Type B pancreatic cell (in vitro differentiated cells): ENCODE results near the gene RELCH. TPM values are rescaled to one million over a fixed set of nuclear protein-coding genes. Genes with fewer than 3 reads are reported as not detected.

Experiments
- DNase-seq: peaks from one replicate; pipeline ENCODE4 v3.0.0; 2021; ENCODE audit warnings: mixed read lengths; ENCODE audit not compliant: unreplicated experiment; ENCODE audit errors: extremely low spot score
- H3K27ac Mint-ChIP-seq: 2 replicates; pipeline ENCODE4 v1.8.0; 2021; ENCODE audit warnings: mild to moderate bottlenecking, mixed read lengths
- H3K27me3 Mint-ChIP-seq: 2 replicates; pipeline ENCODE4 v1.8.0; 2021; ENCODE audit warnings: mixed read lengths
- H3K36me3 Mint-ChIP-seq: 2 replicates; pipeline ENCODE4 v1.8.0; 2021; ENCODE audit warnings: mixed read lengths
- H3K4me1 Mint-ChIP-seq: one replicate; pipeline ENCODE4 v1.8.0; 2021; ENCODE audit warnings: mixed read lengths; ENCODE audit not compliant: unreplicated experiment
- H3K4me3 Mint-ChIP-seq: 2 replicates; pipeline ENCODE4 v1.8.0; 2021; ENCODE audit warnings: mild to moderate bottlenecking, mixed read lengths
- H3K9me3 Mint-ChIP-seq: 2 replicates; pipeline ENCODE4 v1.8.0; 2021; ENCODE audit warnings: mixed read lengths
- total RNA-seq: library from RNA; stranded (reverse); gene quantifications from 2 replicates; pipeline ENCODE4 v1.2.1, GENCODE V29; 2021; ENCODE audit warnings: low replicate concordance
- TF ChIP-seq, protein P1 (sequence below): fragments of 200-600 bp; sonication (generic); conservative IDR thresholded peaks from 2 replicates; pipeline ENCODE4 v1.5.0; 2021; ENCODE audit warnings: antibody characterized with exemption, mild to moderate bottlenecking

Gene RELCH
- total RNA-seq, 1 donor from 2014 or later: 27.4 TPM

DNA sequence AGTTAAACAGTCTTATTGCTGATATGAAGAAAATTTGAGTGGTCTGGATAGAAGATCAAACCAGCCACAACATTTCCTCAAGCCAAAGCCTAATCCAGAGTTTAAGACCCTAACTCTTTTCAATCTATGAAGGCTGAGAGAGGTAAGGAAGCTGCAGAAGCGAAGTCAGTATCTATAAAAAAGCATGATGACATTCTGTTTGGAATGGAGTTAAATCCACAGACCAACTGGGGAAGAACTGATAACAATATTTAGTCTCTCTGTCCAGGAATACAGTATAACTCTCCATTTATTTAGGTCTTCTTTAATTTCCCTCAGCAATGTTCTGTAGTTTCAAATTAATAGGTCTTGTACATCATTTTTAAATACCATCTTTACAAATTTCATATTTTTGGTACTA lies 16.2 kb upstream of the RELCH start:
- H3K4me3 Mint-ChIP-seq: no peak overlapping the region
- TF ChIP-seq, protein P1, sequence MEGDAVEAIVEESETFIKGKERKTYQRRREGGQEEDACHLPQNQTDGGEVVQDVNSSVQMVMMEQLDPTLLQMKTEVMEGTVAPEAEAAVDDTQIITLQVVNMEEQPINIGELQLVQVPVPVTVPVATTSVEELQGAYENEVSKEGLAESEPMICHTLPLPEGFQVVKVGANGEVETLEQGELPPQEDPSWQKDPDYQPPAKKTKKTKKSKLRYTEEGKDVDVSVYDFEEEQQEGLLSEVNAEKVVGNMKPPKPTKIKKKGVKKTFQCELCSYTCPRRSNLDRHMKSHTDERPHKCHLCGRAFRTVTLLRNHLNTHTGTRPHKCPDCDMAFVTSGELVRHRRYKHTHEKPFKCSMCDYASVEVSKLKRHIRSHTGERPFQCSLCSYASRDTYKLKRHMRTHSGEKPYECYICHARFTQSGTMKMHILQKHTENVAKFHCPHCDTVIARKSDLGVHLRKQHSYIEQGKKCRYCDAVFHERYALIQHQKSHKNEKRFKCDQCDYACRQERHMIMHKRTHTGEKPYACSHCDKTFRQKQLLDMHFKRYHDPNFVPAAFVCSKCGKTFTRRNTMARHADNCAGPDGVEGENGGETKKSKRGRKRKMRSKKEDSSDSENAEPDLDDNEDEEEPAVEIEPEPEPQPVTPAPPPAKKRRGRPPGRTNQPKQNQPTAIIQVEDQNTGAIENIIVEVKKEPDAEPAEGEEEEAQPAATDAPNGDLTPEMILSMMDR: no peak
- peaks cover 11% of the 10 kb centered on the region for H3K36me3 Mint-ChIP-seq
- no peak for DNase-seq
- H3K9me3 Mint-ChIP-seq: no peaks in the 10 kb centered on the region
- H3K4me1 Mint-ChIP-seq: no peaks in the 10 kb centered on the region
- H3K27ac Mint-ChIP-seq: no peak overlapping the region
- no peaks in the 10 kb centered on the region for H3K27me3 Mint-ChIP-seq

- no peak overlapping the region for H3K27ac Mint-ChIP-seq
- H3K9me3 Mint-ChIP-seq: no peaks in the 10 kb centered on the region
These were observed 14.8 kb upstream of the RELCH start for GRCh38 chr18:62172298-62172697.

GRCh38 chr18:62175521-62175920 lies 11.5 kb upstream of the RELCH start:
- TF ChIP-seq, protein P1: no peak
- Mint-ChIP-seq H3K27me3 (no peaks in the 10 kb centered on the region), H3K36me3 (no peaks in the 10 kb centered on the region), H3K4me3 (no peak overlapping the region), H3K9me3 (no peaks in the 10 kb centered on the region), H3K4me1 (no peaks in the 10 kb centered on the region), H3K27ac (no peak overlapping the region)
- no peak for DNase-seq

More at GRCh38 chr18:62172298-62172697, 14.8 kb upstream of the RELCH start:
- no peak for DNase-seq
- H3K36me3 Mint-ChIP-seq: peaks cover 4% of the 10 kb centered on the region
- no peaks in the 10 kb centered on the region for H3K4me1 Mint-ChIP-seq
- TF ChIP-seq, protein P1: no peak
- no peaks in the 10 kb centered on the region for H3K27me3 Mint-ChIP-seq
- H3K4me3 Mint-ChIP-seq: no peak overlapping the region

GRCh38 chr18:62177271-62177670 lies 9.8 kb upstream of the RELCH start:
- Mint-ChIP-seq H3K4me3 (no peak overlapping the region), H3K27me3 (no peaks in the 10 kb centered on the region), H3K27ac (no peak overlapping the region), H3K4me1 (no peaks in the 10 kb centered on the region), H3K36me3 (no peaks in the 10 kb centered on the region), H3K9me3 (no peaks in the 10 kb centered on the region)
- DNase-seq: no peak
- TF ChIP-seq, protein P1: no peak

DNA sequence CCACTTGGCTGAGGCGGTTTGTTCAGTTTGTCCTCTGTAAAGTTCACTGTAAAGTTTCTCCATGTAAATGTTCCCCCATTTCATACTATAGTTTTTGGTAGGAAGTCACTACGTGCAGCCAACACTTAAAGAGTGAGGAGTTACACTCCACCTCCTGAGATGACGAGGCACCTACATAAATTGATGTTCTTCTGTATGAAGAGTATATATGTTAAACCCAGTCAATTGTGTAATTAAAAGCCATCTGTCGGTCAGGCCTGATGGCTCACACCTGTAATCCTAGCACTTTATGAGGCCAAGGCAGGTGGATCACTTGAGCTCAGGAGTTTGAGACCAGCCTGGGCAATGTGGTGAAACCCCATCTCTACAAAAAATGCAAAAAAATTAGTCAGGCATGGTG lies 7.8 kb upstream of the RELCH start:
- no peak overlapping the region for H3K4me3 Mint-ChIP-seq

More for the DNA sequence above, 7.8 kb upstream of the RELCH start:
- TF ChIP-seq, protein P1: no peak
- Mint-ChIP-seq H3K27me3 (no peaks in the 10 kb centered on the region), H3K36me3 (no peaks in the 10 kb centered on the region), H3K4me1 (peaks cover 7% of the 10 kb centered on the region), H3K9me3 (no peaks in the 10 kb centered on the region), H3K27ac (no peak overlapping the region)
- DNase-seq: no peak
